ENCODE results near the gene DUXA. TPM values are rescaled to one million over a fixed set of nuclear protein-coding genes. Genes with fewer than 3 reads are reported as not detected.
"Not testable (repeated sequence)": the region's sequence is repeated elsewhere in the genome, so short reads cannot be mapped to it uniquely, and the experiment has no call there.

Gene DUXA
- total RNA-seq, 1 experiment from 2014 or later = not detected

DNA sequence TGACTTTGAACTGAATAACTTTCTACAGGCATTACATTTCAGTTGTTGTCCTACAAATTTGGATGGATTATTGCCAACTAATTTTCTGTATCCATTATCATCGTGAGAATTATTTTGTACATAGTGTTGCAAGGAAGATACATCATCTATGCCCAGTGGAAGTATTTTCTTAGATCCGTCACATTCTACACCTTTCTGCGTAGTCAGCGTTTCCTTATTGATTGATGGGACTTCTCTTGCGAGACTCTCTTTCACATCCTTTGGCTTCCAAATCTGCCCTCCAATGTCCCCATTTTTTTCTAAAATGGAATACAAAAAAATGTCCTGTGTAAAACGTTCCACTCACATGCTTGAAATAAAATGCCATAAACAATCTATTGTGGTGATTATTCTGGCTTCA is 31.5 kb downstream of the DUXA start:
- Histone ChIP-seq H2AK5ac (ENCODE audit: insufficient read length, low read length) (no peak overlapping the region), H2BK5ac (ENCODE audit: insufficient read length, low read length) (no peak overlapping the region), H3K79me2 (ENCODE audit: insufficient read depth, low read length) (no peaks in the 10 kb centered on the region), H3K56ac (ENCODE audit: insufficient read length, low read depth, low read length) (no peak overlapping the region), H2AFZ (ENCODE audit: low read length) (no peak overlapping the region), H3T11ph (ENCODE audit: low read length) (no peak overlapping the region), H4K20me1 (ENCODE audit: control insufficient read depth, insufficient read depth, insufficient read length) (no peaks in the 10 kb centered on the region), H4K8ac (replicated peaks; ENCODE audit: insufficient read length, low read depth, low read length) (no peak overlapping the region), H3K27me3 (ENCODE audit: insufficient read depth, low read length) (no peaks in the 10 kb centered on the region), H3K18ac (ENCODE audit: insufficient read length, low read depth, low read length) (no peak overlapping the region), H3K9me3 (ENCODE audit: control insufficient read depth, low read depth, low read length) (peaks cover 71% of the 10 kb centered on the region), H3K23me2 (ENCODE audit: insufficient read length, low read depth, low read length, poor library complexity, severe bottlenecking) (no peaks in the 10 kb centered on the region), H3K23ac (ENCODE audit: insufficient read length, low read depth, low read length) (no peak overlapping the region), H3K4me1 (ENCODE audit: insufficient read depth, low read length) (no peaks in the 10 kb centered on the region), H4K91ac (ENCODE audit: insufficient read length, low read depth, low read length) (no peak overlapping the region), H3K4me2 (ENCODE audit: insufficient read depth, insufficient read length, low read length) (no peak overlapping the region), H2BK12ac (ENCODE audit: insufficient read length, low read depth, low read length) (no peak overlapping the region), H2BK120ac (ENCODE audit: low read depth, low read length, poor library complexity, severe bottlenecking) (no peak overlapping the region), H3K14ac (ENCODE audit: insufficient read depth, low read length) (no peak overlapping the region), H3K79me1 (ENCODE audit: insufficient read depth, low read depth, low read length, poor library complexity, severe bottlenecking) (no peaks in the 10 kb centered on the region), H3K4ac (ENCODE audit: low read depth, low read length) (no peak overlapping the region), H3K27ac (ENCODE audit: insufficient read length, low read depth, low read length) (no peak overlapping the region), H4K5ac (ENCODE audit: insufficient read length, low read depth, low read length) (no peak overlapping the region), H3K9ac (ENCODE audit: extremely low read depth, insufficient read length, low read length) (no peak overlapping the region), H2BK20ac (ENCODE audit: low read depth, low read length, poor library complexity, severe bottlenecking) (no peak overlapping the region), H2BK15ac (ENCODE audit: low read depth, low read length) (no peak overlapping the region)
- Mint-ChIP-seq H3K36me3 (ENCODE audit: insufficient read depth in 1 of 3, low read depth in 3 of 3) (peaks cover 9 to 33% (median 17%) of the 10 kb centered on the region in 3 experiments; a peak in 6 of 7 replicates), H3K27ac (no peak overlapping the region; a peak in 1 of 7 replicates), H3K9me3 (peaks cover 76 to 85% of the 10 kb centered on the region in 2 experiments), H3K4me3 (no peak overlapping the region), H3K27me3 (ENCODE audit: low read depth) (peaks cover 14% of the 10 kb centered on the region), H3K4me1 (no peaks in the 10 kb centered on the region)
- no peak for DNase-seq
- no peak for TF ChIP-seq CTCF (conservative IDR thresholded peaks at IDR 0.05)
- no CpG with 5 or more reads among the region's 6 CpGs for WGBS (ENCODE audit: extremely low coverage, insufficient read length, low lambda C conversion rate)

DNA sequence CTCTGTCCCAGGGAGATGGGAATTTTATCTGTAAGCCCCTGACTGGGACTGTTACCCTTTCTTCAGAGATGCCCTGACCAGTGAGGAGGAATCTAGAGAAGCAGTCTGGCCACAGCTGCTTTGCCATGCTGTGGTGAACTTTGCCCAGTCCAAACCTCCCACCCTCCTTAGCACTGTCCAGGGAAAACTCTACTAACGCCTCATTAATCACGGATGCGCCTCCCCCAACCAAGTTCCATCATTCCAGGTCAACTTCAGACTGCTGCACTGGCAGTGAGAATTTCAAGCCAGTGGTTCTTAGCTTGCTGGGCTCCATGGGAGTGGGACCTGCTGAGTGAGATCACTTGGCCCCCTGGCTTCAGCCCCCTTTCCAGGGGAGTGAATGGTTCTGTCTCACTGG is 39.9 kb downstream of the DUXA start:
- not testable (repeated sequence) for H2BK12ac ChIP-seq (ENCODE audit: insufficient read length, low read depth, low read length); H3T11ph ChIP-seq (ENCODE audit: low read length); H3K27me3 Mint-ChIP-seq (ENCODE audit: low read depth); H3K9ac ChIP-seq (ENCODE audit: extremely low read depth, insufficient read length, low read length); H4K91ac ChIP-seq (ENCODE audit: insufficient read length, low read depth, low read length); H3K56ac ChIP-seq (ENCODE audit: insufficient read length, low read depth, low read length); H3K4me1 Mint-ChIP-seq; H3K27ac ChIP-seq (ENCODE audit: insufficient read length, low read depth, low read length); DNase-seq; H4K5ac ChIP-seq (ENCODE audit: insufficient read length, low read depth, low read length); H2BK5ac ChIP-seq (ENCODE audit: insufficient read length, low read length); H3K4me2 ChIP-seq (ENCODE audit: insufficient read depth, insufficient read length, low read length); H3K4ac ChIP-seq (ENCODE audit: low read depth, low read length); H3K27ac Mint-ChIP-seq; H3K79me1 ChIP-seq (ENCODE audit: insufficient read depth, low read depth, low read length, poor library complexity, severe bottlenecking); H3K79me2 ChIP-seq (ENCODE audit: insufficient read depth, low read length); H3K27me3 ChIP-seq (ENCODE audit: insufficient read depth, low read length); H3K4me3 Mint-ChIP-seq; H3K18ac ChIP-seq (ENCODE audit: insufficient read length, low read depth, low read length); H2BK120ac ChIP-seq (ENCODE audit: low read depth, low read length, poor library complexity, severe bottlenecking); H3K4me1 ChIP-seq (ENCODE audit: insufficient read depth, low read length); H4K20me1 ChIP-seq (ENCODE audit: control insufficient read depth, insufficient read depth, insufficient read length); H2AFZ ChIP-seq (ENCODE audit: low read length); H2AK5ac ChIP-seq (ENCODE audit: insufficient read length, low read length); H3K23me2 ChIP-seq (ENCODE audit: insufficient read length, low read depth, low read length, poor library complexity, severe bottlenecking); H4K8ac ChIP-seq (replicated peaks; ENCODE audit: insufficient read length, low read depth, low read length); H2BK15ac ChIP-seq (ENCODE audit: low read depth, low read length); H3K23ac ChIP-seq (ENCODE audit: insufficient read length, low read depth, low read length); H3K14ac ChIP-seq (ENCODE audit: insufficient read depth, low read length); H2BK20ac ChIP-seq (ENCODE audit: low read depth, low read length, poor library complexity, severe bottlenecking)
- Mint-ChIP-seq H3K36me3 (ENCODE audit: insufficient read depth in 1 of 3, low read depth in 3 of 3) (peaks cover 0 to 28% (median 4%) of the 10 kb centered on the region in 3 experiments; a peak in 5 of 7 replicates), H3K9me3 (peaks cover 90 to 94% of the 10 kb centered on the region in 2 experiments)
- no CpG with 5 or more reads among the region's 3 CpGs for WGBS (ENCODE audit: extremely low coverage, insufficient read length, low lambda C conversion rate)
- peaks cover 61% of the 10 kb centered on the region for H3K9me3 ChIP-seq (ENCODE audit: control insufficient read depth, low read depth, low read length)

Data from H9 (cell line).